Heart left ventricle (tissue), 13 donors: Measurements from ENCODE around the gene TRIM46.

ENCODE experiments used
- CTCF ChIP-seq, 12 donors: fragments of 200-600 bp; sonication (generic) in 4 of 12; IDR thresholded peaks; one replicate each; pipeline versions ENCODE4 v1.5.0 to v1.8.0; 2018 to 2022; ENCODE audit warnings: antibody characterized with exemption in 12 of 12, mild to moderate bottlenecking in 5 of 12
- POLR2A ChIP-seq, 2 donors: fragments of 450-650 bp; IDR thresholded peaks; one replicate each; pipeline ENCODE4 v1.6.1; 2017; ENCODE audit warnings: antibody characterized with exemption in 2 of 2, mild to moderate bottlenecking in 2 of 2, moderate library complexity in 2 of 2
- donor health status: ischemic (EF 13 %, LVEDD 7.1; RV severe dilation, severe dysfunction).
- donor health status: DM: no; HTN: yes; CAD: no.
- donor health status: DM: no; HTN: no; CAD: no.
- donor health status: ischemic (EF 25% LVEDD 6.9; RV normal size, moderate dysfunction).
- donor health status: ischemic (EF 25% LVEDD 5.7; RV mildly dilated, moderate dysfunction).
- donor health status: ischemic (EF 35%, LVEDD 5.7; RV mildly dilated, moderate dysfunction).
- donor health status: nonischemic (EF 11% LVEDD 7.7; RV severe dilation, severe dysfunction).
- donor health status: DM: yes; HTN: yes; CAD: no.
- donor health status: PGD.
- donor health status: ischemic (EF 29% LVEDD 5.4; RV normal size, mild dysfunction).
- donor health status: nonischemic (EF 23%, LVEDD 6.1; RV moderate dilation, normal function).

DNA sequence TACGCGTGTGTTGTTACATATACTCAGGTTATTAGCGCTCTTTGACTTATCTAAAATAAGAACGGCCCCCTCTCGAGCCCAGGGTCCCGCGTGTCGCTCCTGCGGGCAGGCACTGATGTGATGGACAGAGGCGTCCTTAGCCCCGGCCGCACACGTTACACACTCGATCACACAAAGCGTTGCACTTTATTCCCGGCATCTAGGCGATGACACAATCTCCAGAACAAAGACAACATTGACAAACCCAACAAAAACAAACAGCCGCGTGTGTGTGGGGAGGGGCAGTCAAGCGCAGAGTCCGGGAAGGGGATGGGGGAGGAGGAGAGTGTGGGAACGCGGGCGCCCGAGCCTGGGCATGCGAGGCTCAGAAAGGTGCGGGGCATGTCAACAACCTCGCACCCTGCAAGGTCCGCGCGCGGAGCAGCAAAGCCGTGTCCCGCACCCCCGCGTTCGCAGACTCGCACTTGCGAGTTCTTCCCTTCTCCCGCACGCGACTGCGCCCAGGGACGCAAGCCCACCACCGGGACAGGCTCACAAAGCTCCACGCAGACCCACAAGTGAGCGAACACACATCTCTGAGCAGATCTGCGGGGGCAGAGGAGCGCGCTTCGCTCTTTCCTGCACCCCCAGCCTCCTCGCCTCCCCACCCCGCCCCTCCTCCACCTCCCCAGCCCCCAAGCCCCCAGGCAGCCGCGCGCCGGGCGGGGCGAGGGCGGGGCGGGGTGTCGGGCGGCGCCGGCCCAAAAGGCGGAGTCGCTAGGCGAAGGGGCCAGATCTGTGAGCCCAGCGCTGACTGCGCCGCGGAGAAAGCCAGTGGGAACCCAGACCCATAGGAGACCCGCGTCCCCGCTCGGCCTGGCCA is 46.3 kb upstream of the TRIM46 start, which contains the start of gene EFNA1:
- TF ChIP-seq CTCF (IDR thresholded peaks at IDR 0.05) (no peak), POLR2A (IDR thresholded peaks at IDR 0.05) (peak in 1 of 2 donors; percentile 97)
